ENCODE data around the gene PAXX. TPM values are rescaled to one million over a fixed set of nuclear protein-coding genes. Genes with fewer than 3 reads are reported as not detected.

Gene PAXX
- total RNA-seq, 2 donors from 2014 or later = 49.9 to 57.3 TPM

- ATAC-seq (ENCODE audit: insufficient number of reproducible peaks, low FRiP score, low read depth) = no peak
- no peak overlapping the region for H3K27ac ChIP-seq
- H3K9me3 ChIP-seq = no peaks in the 10 kb centered on the region
- H3K27me3 ChIP-seq (replicated peaks; ENCODE audit: insufficient read depth) = no peaks in the 10 kb centered on the region
- H3K36me3 ChIP-seq = peaks cover 16% of the 10 kb centered on the region
- no peaks in the 10 kb centered on the region for H3K4me1 ChIP-seq (ENCODE audit: control insufficient read depth in 1 of 2, low read depth in 2 of 2)
- no peak for DNase-seq (ENCODE audit: low spot score)
- TF ChIP-seq CTCF (IDR thresholded peaks at IDR 0.05) = no peak
- no peak overlapping the region for H3K4me3 ChIP-seq
Measured at GRCh38 chr9:137007816-137008270, 15.6 kb downstream of the PAXX start.

- Histone ChIP-seq H3K9me3 (no peaks in the 10 kb centered on the region), H3K27ac (no peak overlapping the region), H3K4me3 (no peak overlapping the region), H3K27me3 (replicated peaks; ENCODE audit: insufficient read depth) (no peaks in the 10 kb centered on the region), H3K36me3 (peaks cover 16% of the 10 kb centered on the region), H3K4me1 (ENCODE audit: control insufficient read depth in 1 of 2, low read depth in 2 of 2) (no peaks in the 10 kb centered on the region)
- ATAC-seq (ENCODE audit: insufficient number of reproducible peaks, low FRiP score, low read depth) (no peak), DNase-seq (ENCODE audit: low spot score) (no peak)
- no peak for TF ChIP-seq CTCF (IDR thresholded peaks at IDR 0.05)
Measured at GRCh38 chr9:137008312-137008711, 16.1 kb downstream of the PAXX start.

- H3K27ac ChIP-seq = no peak overlapping the region
- DNase-seq (ENCODE audit: low spot score) (no peak), ATAC-seq (ENCODE audit: insufficient number of reproducible peaks, low FRiP score, low read depth) (no peak)
- H3K9me3 ChIP-seq = no peaks in the 10 kb centered on the region
- H3K27me3 ChIP-seq (replicated peaks; ENCODE audit: insufficient read depth) = no peaks in the 10 kb centered on the region
- no peaks in the 10 kb centered on the region for H3K4me1 ChIP-seq (ENCODE audit: control insufficient read depth in 1 of 2, low read depth in 2 of 2)
- peaks cover 16% of the 10 kb centered on the region for H3K36me3 ChIP-seq
- no peak overlapping the region for H3K4me3 ChIP-seq
- no peak for TF ChIP-seq CTCF (IDR thresholded peaks at IDR 0.05)
Measured at GRCh38 chr9:137009217-137009616, 17.0 kb downstream of the PAXX start.

GRCh38 chr9:137009938-137010732 lies 17.9 kb downstream of the PAXX start:
- DNase-seq (ENCODE audit: low spot score) (no peak), ATAC-seq (ENCODE audit: insufficient number of reproducible peaks, low FRiP score, low read depth) (no peak)
- Histone ChIP-seq H3K27me3 (replicated peaks; ENCODE audit: insufficient read depth) (no peaks in the 10 kb centered on the region), H3K9me3 (no peaks in the 10 kb centered on the region), H3K36me3 (peaks cover 16% of the 10 kb centered on the region), H3K27ac (no peak overlapping the region), H3K4me3 (no peak overlapping the region), H3K4me1 (ENCODE audit: control insufficient read depth in 1 of 2, low read depth in 2 of 2) (no peaks in the 10 kb centered on the region)
- TF ChIP-seq CTCF (IDR thresholded peaks at IDR 0.05) = no peak

- Histone ChIP-seq H3K27me3 (replicated peaks; ENCODE audit: insufficient read depth) (no peaks in the 10 kb centered on the region), H3K4me3 (no peak overlapping the region), H3K9me3 (no peaks in the 10 kb centered on the region), H3K36me3 (peaks cover 18% of the 10 kb centered on the region), H3K4me1 (ENCODE audit: control insufficient read depth in 1 of 2, low read depth in 2 of 2) (no peaks in the 10 kb centered on the region), H3K27ac (no peak overlapping the region)
- TF ChIP-seq CTCF (IDR thresholded peaks at IDR 0.05) = no peak
- no peak for ATAC-seq (ENCODE audit: insufficient number of reproducible peaks, low FRiP score, low read depth)
- no peak for DNase-seq (ENCODE audit: low spot score)
Measured at GRCh38 chr9:137011156-137011555, 18.9 kb downstream of the PAXX start.
